Keratinocyte (primary cell): Measurements from ENCODE around the gene YLPM1. TPM values are rescaled to one million over a fixed set of nuclear protein-coding genes. Genes with fewer than 3 reads are reported as not detected.

ENCODE experiments used
- DNase-seq: peaks from one replicate; pipeline ENCODE4 v3.0.0-alpha.2; 2011; ENCODE audit warnings: low read depth, missing footprints, low spot score
- FAIRE-seq: peaks from 2 replicates; lab custom pipeline; 2011; peaks lifted over from hg19 to GRCh38; lab: Jason Lieb, UNC
- H2AFZ ChIP-seq: 2 replicates; pipeline ENCODE4 v1.6.0; 2012; ENCODE audit warnings: low read length, control low read depth, inconsistent platforms; ENCODE audit not compliant: control insufficient read depth
- H3K27ac ChIP-seq: 2 replicates; pipeline ENCODE4 v1.5.1; 2011; ENCODE audit warnings: low read length; ENCODE audit not compliant: control insufficient read depth, insufficient read depth
- H3K27me3 ChIP-seq: 3 replicates; pipeline ENCODE4 v1.6.0; 2011; ENCODE audit warnings: low read length; ENCODE audit not compliant: control insufficient read depth, insufficient read depth; ENCODE audit errors: extremely low read depth
- H3K36me3 ChIP-seq, 2 experiments: 2 replicates in 1 of 2; 3 replicates in 1 of 2; pipeline ENCODE4 v1.5.1; 2011; ENCODE audit warnings: low read length in 2 of 2, mild to moderate bottlenecking in 1 of 2; ENCODE audit not compliant: control insufficient read depth in 2 of 2, insufficient read depth in 2 of 2; ENCODE audit errors: extremely low read depth in 1 of 2
- H3K4me1 ChIP-seq: 3 replicates; pipeline ENCODE4 v1.5.1; 2011; ENCODE audit warnings: low read length; ENCODE audit not compliant: control insufficient read depth, insufficient read depth; ENCODE audit errors: extremely low read depth
- H3K4me2 ChIP-seq: 3 replicates; pipeline ENCODE4 v1.6.0; 2011; ENCODE audit warnings: low read depth, low read length; ENCODE audit not compliant: control insufficient read depth, insufficient read depth; ENCODE audit errors: extremely low read depth
- H3K4me3 ChIP-seq, 3 experiments: fragments of 200-600 bp in 1 of 3; sonication (generic) in 1 of 3; 2 replicates in 2 of 3; 3 replicates in 1 of 3; pipeline ENCODE4 v1.5.1; 2011 to 2016; ENCODE audit warnings: low read length in 3 of 3, mild to moderate bottlenecking in 3 of 3, control low read depth in 2 of 3, inconsistent platforms in 1 of 3, low read depth in 1 of 3, mixed read lengths in 1 of 3, mixed run types in 1 of 3, moderate library complexity in 1 of 3; ENCODE audit not compliant: control insufficient read depth in 2 of 3, insufficient read depth in 2 of 3; ENCODE audit errors: extremely low read depth in 1 of 3
- H3K79me2 ChIP-seq: 2 replicates; pipeline ENCODE4 v1.6.0; 2012; ENCODE audit warnings: low read length; ENCODE audit not compliant: control insufficient read depth, insufficient read depth
- H3K9ac ChIP-seq: 3 replicates; pipeline ENCODE4 v1.6.0; 2011; ENCODE audit warnings: low read length; ENCODE audit not compliant: control insufficient read depth, insufficient read depth; ENCODE audit errors: extremely low read depth
- H3K9me1 ChIP-seq: 3 replicates; pipeline ENCODE4 v1.6.0; 2011; ENCODE audit warnings: low read length; ENCODE audit not compliant: control insufficient read depth, insufficient read depth; ENCODE audit errors: extremely low read depth
- H3K9me3 ChIP-seq: 2 replicates; pipeline ENCODE4 v1.5.1; 2012; ENCODE audit warnings: low read depth, low read length; ENCODE audit not compliant: control insufficient read depth
- H4K20me1 ChIP-seq: 3 replicates; pipeline ENCODE4 v1.6.0; 2011; ENCODE audit warnings: low read length; ENCODE audit not compliant: control insufficient read depth, insufficient read depth; ENCODE audit errors: extremely low read depth
- CTCF ChIP-seq, 3 experiments: IDR thresholded peaks in 1 of 3; conservative IDR thresholded peaks in 1 of 3; optimal IDR thresholded peaks in 1 of 3; 2 replicates in 2 of 3; 3 replicates in 1 of 3; pipeline versions ENCODE3 to v1.5.1; 2011; ENCODE audit warnings: low read length in 3 of 3, mild to moderate bottlenecking in 3 of 3, moderate library complexity in 2 of 3, control low read depth in 1 of 3, inconsistent platforms in 1 of 3; ENCODE audit not compliant: insufficient read depth in 2 of 3; ENCODE audit errors: extremely low read depth in 1 of 3
- EZH2 ChIP-seq: IDR thresholded peaks from one replicate; pipeline ENCODE4 v1.6.1; 2012; ENCODE audit warnings: inconsistent platforms, mild to moderate bottlenecking, low read length, moderate library complexity
- dilution Hi-C: fragments of 300-500 bp; cut with MboI; formaldehyde crosslinking; loops from one replicate; pipeline ENCODE4 v1.7.0; 2020; ENCODE audit warnings: low sequenced_read_pairs; ENCODE audit not compliant: extremely low pct_ligation_motif_present
- polyA plus RNA-seq, 5 experiments: library from polyadenylated mRNA; depleted of rRNA in 3 of 5; stranded (reverse) in 3 of 5; stranded (forward) in 1 of 5; unstranded in 1 of 5; fragments of >200 nt; gene quantifications; 1 replicate in 1 of 5; 2 replicates in 3 of 5; 3 replicates in 1 of 5; pipeline versions ENCODE4 v1.2.1 to v1.2.3, GENCODE V29; 2011 to 2012; ENCODE audit warnings: missing spikeins in 2 of 5, low read depth in 1 of 5, low replicate concordance in 1 of 5

Gene YLPM1
- polyA plus RNA-seq, 1 donor (not counting 4 experiments of a cell fraction or from before 2014, with no cell fraction given), result 10.0 TPM

- Histone ChIP-seq H3K36me3 (peaks cover 10 to 12% of the 10 kb centered on the region in 2 experiments), H3K27me3 (no peaks in the 10 kb centered on the region), H2AFZ (no peak overlapping the region), H4K20me1 (no peaks in the 10 kb centered on the region), H3K79me2 (no peaks in the 10 kb centered on the region), H3K9me3 (no peaks in the 10 kb centered on the region), H3K9ac (no peak overlapping the region), H3K4me2 (no peak overlapping the region), H3K4me1 (peaks cover 16% of the 10 kb centered on the region), H3K27ac (no peak overlapping the region), H3K4me3 (no peak overlapping the region), H3K9me1 (no peaks in the 10 kb centered on the region)
- dilution Hi-C loops, result no loop called here
- DNase-seq (no peak), FAIRE-seq (peak; percentile 75)
- no peak for TF ChIP-seq EZH2
- TF ChIP-seq CTCF (optimal IDR thresholded peaks at IDR 0.05 in 1 of 3, IDR thresholded peaks at IDR 0.05 in 1 of 3, conservative IDR thresholded peaks at IDR 0.05 in 1 of 3; ENCODE audit: extremely low read depth in 1 of 3, insufficient read depth in 2 of 3, low read length in 3 of 3), result no peak
These were observed 63.5 kb downstream of the YLPM1 start for GRCh38 chr14:74826574-74826973.

DNA sequence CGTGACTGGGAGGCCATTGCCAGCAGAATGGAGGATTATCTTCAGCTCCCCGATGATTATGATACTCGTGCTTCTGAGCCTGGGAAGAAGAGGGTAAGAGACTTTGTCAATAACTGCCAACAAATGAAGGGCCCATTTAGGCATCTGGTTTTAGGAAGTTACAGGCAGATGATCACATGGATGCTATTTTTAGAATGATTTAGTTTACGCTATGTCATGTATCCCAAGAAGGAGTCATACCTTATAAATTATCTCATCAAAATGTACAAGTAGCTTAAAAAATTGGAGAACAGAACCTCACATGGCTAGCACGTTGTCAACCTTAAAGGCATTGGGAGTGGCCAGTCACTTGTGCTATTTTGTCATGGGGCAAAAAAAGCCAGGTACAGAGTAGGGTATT is 66.1 kb downstream of the YLPM1 start:
- Histone ChIP-seq H3K79me2 (no peaks in the 10 kb centered on the region), H3K4me2 (no peak overlapping the region), H3K4me3 (no peak overlapping the region), H3K36me3 (peaks cover 12 to 13% of the 10 kb centered on the region in 2 experiments), H3K9me1 (no peaks in the 10 kb centered on the region), H3K9ac (no peak overlapping the region), H4K20me1 (no peaks in the 10 kb centered on the region), H2AFZ (no peak overlapping the region), H3K27ac (no peak overlapping the region), H3K9me3 (no peaks in the 10 kb centered on the region), H3K4me1 (peaks cover 16% of the 10 kb centered on the region), H3K27me3 (no peaks in the 10 kb centered on the region)
- dilution Hi-C loops, result no loop called here
- DNase-seq (no peak), FAIRE-seq (peak; percentile 67)
- TF ChIP-seq CTCF (optimal IDR thresholded peaks at IDR 0.05 in 1 of 3, IDR thresholded peaks at IDR 0.05 in 1 of 3, conservative IDR thresholded peaks at IDR 0.05 in 1 of 3; ENCODE audit: extremely low read depth in 1 of 3, insufficient read depth in 2 of 3, low read length in 3 of 3) (no peak), EZH2 (no peak)
